NCI-H128 (cell line): ENCODE measurements around the gene COL4A1.

Source experiments
- DNase-seq: peaks from one replicate; lab custom pipeline; 2025; ENCODE audit not compliant: unreplicated experiment; lab: John Stamatoyannopoulos, UW

COL4A1 gene

GRCh38 chr13:110341445-110342244 lies 34.7 kb upstream of the COL4A1 start:
- DNase-seq = no peak

- DNase-seq = no peak
These were observed 34.0 kb upstream of the COL4A1 start for GRCh38 chr13:110340812-110341444.

GRCh38 chr13:110339975-110340550 lies 33.1 kb upstream of the COL4A1 start:
- DNase-seq = no peak

GRCh38 chr13:110339263-110339662 lies 32.3 kb upstream of the COL4A1 start:
- no peak for DNase-seq

- DNase-seq = no peak
These were observed 31.6 kb upstream of the COL4A1 start for GRCh38 chr13:110338441-110339101.

- DNase-seq = no peak
These were observed 30.3 kb upstream of the COL4A1 start for GRCh38 chr13:110337247-110337646.

- DNase-seq = no peak
These were observed 29.7 kb upstream of the COL4A1 start for GRCh38 chr13:110336681-110337080.

GRCh38 chr13:110336108-110336507 lies 29.2 kb upstream of the COL4A1 start:
- DNase-seq = no peak

- DNase-seq = no peak
These were observed 28.0 kb upstream of the COL4A1 start for GRCh38 chr13:110334841-110335490.

- DNase-seq = no peak
These were observed 27.3 kb upstream of the COL4A1 start for GRCh38 chr13:110334256-110334655.

- DNase-seq = no peak
These were observed 26.9 kb upstream of the COL4A1 start for GRCh38 chr13:110333837-110334236.

- DNase-seq = no peak
These were observed 25.8 kb upstream of the COL4A1 start for GRCh38 chr13:110332750-110333149.

GRCh38 chr13:110331362-110331761 lies 24.4 kb upstream of the COL4A1 start:
- DNase-seq = no peak

GRCh38 chr13:110330491-110331011 lies 23.6 kb upstream of the COL4A1 start:
- no peak for DNase-seq

GRCh38 chr13:110329798-110330461 lies 23.0 kb upstream of the COL4A1 start:
- no peak for DNase-seq

GRCh38 chr13:110329258-110329657 lies 22.3 kb upstream of the COL4A1 start:
- no peak for DNase-seq

GRCh38 chr13:110328573-110328972 lies 21.6 kb upstream of the COL4A1 start:
- DNase-seq = no peak

- DNase-seq = no peak
These were observed 20.2 kb upstream of the COL4A1 start for GRCh38 chr13:110327051-110327721.

- no peak for DNase-seq
These were observed 19.4 kb upstream of the COL4A1 start for GRCh38 chr13:110326263-110326904.
